ENCODE measurements around the gene TMEM223. TPM values are rescaled to one million over a fixed set of nuclear protein-coding genes. Genes with fewer than 3 reads are reported as not detected.
A peak's percentile ranks its signal among the peaks of the same experiment; 100 is the strongest.

TMEM223 gene
- total RNA-seq, 3 donors from 2014 or later: 12.8 to 16.6 (median 14.8) TPM

GRCh38 chr11:62782753-62783152 is 9.1 kb downstream of the TMEM223 start:
- no peaks in the 10 kb centered on the region for H3K36me3 ChIP-seq (ENCODE audit: low read depth)
- ATAC-seq: no peak

DNA sequence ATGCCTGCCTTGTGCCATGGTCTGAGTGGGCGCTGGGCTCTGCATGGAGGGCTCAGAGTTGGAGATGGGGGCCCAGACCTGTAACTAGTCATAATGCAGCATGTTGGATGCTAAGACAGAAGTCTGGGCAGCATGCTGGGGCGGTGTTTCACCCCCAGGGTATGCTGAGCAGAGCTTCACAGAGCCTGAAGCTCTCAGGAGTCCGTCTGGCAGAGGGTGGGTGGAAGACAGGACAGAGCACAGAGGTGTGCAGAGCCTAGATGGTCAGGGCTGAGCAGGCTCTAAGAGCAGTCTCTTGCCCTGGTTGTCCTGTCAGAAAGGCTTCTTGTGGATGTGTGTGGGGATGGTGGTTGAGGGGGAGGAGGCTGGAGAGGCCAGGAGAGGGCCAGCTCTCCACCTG is 13.4 kb downstream of the TMEM223 start:
- Histone ChIP-seq H3K36me3 (ENCODE audit: low read depth) (no peaks in the 10 kb centered on the region), H3K9me3 (no peaks in the 10 kb centered on the region), H3K4me1 (ENCODE audit: low read depth) (no peaks in the 10 kb centered on the region), H3K4me3 (no peak overlapping the region)
- no peak for TF ChIP-seq CTCF (IDR thresholded peaks at IDR 0.05)
- DNase-seq (peak in 1 of 3 donors; percentile 22), ATAC-seq (no peak)
- intact Hi-C loops (cut with DNase I, micrococcal nuclease): no loop called here

More at GRCh38 chr11:62782753-62783152, 9.1 kb downstream of the TMEM223 start:
- no peak for TF ChIP-seq CTCF (IDR thresholded peaks at IDR 0.05)
- Histone ChIP-seq H3K4me3 (no peak overlapping the region), H3K9me3 (no peaks in the 10 kb centered on the region), H3K4me1 (ENCODE audit: low read depth) (peaks cover 9% of the 10 kb centered on the region)
- DNase-seq: no peak
- intact Hi-C loops (cut with DNase I, micrococcal nuclease): no loop called here

GRCh38 chr11:62777389-62777788 is 14.4 kb downstream of the TMEM223 start:
- H3K36me3 ChIP-seq (ENCODE audit: low read depth): no peaks in the 10 kb centered on the region
- TF ChIP-seq CTCF (IDR thresholded peaks at IDR 0.05): no peak
- intact Hi-C loops (cut with DNase I, micrococcal nuclease): no loop called here

GRCh38 chr11:62775646-62776045 is 16.2 kb downstream of the TMEM223 start:
- intact Hi-C loops (cut with DNase I, micrococcal nuclease): no loop called here
- Histone ChIP-seq H3K9me3 (no peaks in the 10 kb centered on the region), H3K4me1 (ENCODE audit: low read depth) (no peaks in the 10 kb centered on the region), H3K36me3 (ENCODE audit: low read depth) (no peaks in the 10 kb centered on the region), H3K4me3 (no peak overlapping the region)
- ATAC-seq (no peak), DNase-seq (peak in 1 of 3 donors; percentile 25)
- no peak for TF ChIP-seq CTCF (IDR thresholded peaks at IDR 0.05)

More at GRCh38 chr11:62777389-62777788, 14.4 kb downstream of the TMEM223 start:
- DNase-seq (no peak), ATAC-seq (no peak)
- Histone ChIP-seq H3K4me3 (no peak overlapping the region), H3K9me3 (no peaks in the 10 kb centered on the region), H3K4me1 (ENCODE audit: low read depth) (no peaks in the 10 kb centered on the region)

DNA sequence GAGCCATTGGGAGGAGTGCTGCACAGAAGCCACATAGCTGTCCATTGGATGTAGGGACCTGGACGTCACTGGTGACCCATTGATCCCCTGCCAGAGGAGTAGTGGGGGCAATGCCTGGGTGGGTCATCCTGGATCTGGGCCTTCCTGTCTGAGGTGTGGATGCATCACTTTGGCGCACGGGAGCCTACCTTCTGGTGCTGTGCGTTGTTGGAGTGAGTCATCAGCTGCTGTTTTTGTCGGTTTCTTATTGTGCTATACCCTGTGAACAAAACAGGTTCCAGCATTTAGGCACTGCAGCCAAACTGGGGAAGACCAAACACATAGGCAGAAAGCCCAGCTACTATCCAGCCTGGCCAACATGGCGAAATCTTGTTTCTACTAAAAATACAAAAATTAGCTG is 17.4 kb downstream of the TMEM223 start:
- no peak for TF ChIP-seq CTCF (IDR thresholded peaks at IDR 0.05)
- H3K9me3 ChIP-seq: no peaks in the 10 kb centered on the region
- intact Hi-C loops (cut with DNase I, micrococcal nuclease): no loop called here
- no peaks in the 10 kb centered on the region for H3K36me3 ChIP-seq (ENCODE audit: low read depth)
- H3K4me3 ChIP-seq: no peak overlapping the region
- DNase-seq (peak in 1 of 3 donors; percentile 40), ATAC-seq (no peak)
- peaks cover 7% of the 10 kb centered on the region for H3K4me1 ChIP-seq (ENCODE audit: low read depth)
